Measurements from ENCODE around the gene RPLP2.

DNA sequence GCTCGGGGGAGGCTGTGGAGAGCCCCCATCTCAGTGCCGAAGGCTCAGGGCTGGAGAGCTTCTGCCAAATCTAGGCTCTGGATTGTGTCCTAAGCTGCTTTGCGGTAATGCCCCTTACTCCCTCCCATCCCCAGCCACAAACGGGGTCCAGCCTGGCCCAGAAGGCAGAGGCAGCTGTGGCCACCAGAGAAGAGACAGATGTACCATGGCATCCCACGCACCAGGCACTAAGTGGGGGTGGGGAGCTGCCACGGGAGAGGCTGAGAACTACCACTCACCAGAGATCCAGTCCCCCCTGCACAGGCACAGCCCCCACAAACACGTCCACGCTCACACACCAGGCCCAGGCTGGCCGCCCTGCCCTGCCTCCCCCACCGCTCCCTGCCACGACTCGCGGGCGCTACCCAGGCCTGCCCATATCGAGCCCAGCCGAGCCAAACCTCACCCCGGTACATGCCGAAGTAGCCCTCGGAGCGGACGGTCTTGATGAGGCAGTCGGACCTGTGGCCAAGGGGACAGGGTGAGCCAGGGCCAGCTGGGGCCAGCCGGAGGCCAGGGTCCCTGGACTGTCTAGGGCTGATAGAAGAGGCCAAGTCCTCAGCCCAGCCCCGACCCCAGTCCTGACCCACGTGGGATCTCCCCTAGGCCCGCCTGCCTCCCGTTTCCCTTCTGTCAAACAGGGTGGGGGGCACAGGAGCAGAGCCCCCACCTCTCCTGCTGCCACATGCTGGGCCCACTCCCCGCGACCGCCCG is 15.6 kb upstream of the RPLP2 start:
- TF ChIP-seq, protein P1, sequence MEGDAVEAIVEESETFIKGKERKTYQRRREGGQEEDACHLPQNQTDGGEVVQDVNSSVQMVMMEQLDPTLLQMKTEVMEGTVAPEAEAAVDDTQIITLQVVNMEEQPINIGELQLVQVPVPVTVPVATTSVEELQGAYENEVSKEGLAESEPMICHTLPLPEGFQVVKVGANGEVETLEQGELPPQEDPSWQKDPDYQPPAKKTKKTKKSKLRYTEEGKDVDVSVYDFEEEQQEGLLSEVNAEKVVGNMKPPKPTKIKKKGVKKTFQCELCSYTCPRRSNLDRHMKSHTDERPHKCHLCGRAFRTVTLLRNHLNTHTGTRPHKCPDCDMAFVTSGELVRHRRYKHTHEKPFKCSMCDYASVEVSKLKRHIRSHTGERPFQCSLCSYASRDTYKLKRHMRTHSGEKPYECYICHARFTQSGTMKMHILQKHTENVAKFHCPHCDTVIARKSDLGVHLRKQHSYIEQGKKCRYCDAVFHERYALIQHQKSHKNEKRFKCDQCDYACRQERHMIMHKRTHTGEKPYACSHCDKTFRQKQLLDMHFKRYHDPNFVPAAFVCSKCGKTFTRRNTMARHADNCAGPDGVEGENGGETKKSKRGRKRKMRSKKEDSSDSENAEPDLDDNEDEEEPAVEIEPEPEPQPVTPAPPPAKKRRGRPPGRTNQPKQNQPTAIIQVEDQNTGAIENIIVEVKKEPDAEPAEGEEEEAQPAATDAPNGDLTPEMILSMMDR (IDR thresholded peaks at IDR 0.05), result no peak
- no peak for TF ChIP-seq POLR2AphosphoS5 (IDR thresholded peaks at IDR 0.05)
